Neural progenitor cell (in vitro differentiated cells): ENCODE measurements around the gene KCNH6.

Source experiments
- CTCF ChIP-seq: fragments of 200-600 bp; sonication (generic); IDR thresholded peaks from 2 replicates; pipeline ENCODE4 v1.5.1; 2017; ENCODE audit warnings: antibody characterized with exemption, mild to moderate bottlenecking
- EZH2 ChIP-seq: fragments of 200-600 bp; sonication (generic); IDR thresholded peaks from 2 replicates; pipeline ENCODE4 v1.6.1; 2017; ENCODE audit warnings: antibody characterized with exemption, mild to moderate bottlenecking, moderate library complexity
- EZH2phosphoT487 ChIP-seq: fragments of 200-600 bp; sonication (generic); IDR thresholded peaks from 2 replicates; pipeline ENCODE4 v1.6.1; 2017; ENCODE audit warnings: antibody characterized with exemption

GRCh38 chr17:63491977-63492618, 31.1 kb upstream of the KCNH6 start:
- TF ChIP-seq CTCF (no peak), EZH2 (no peak), EZH2phosphoT487 (no peak)
